Parathyroid adenoma (tissue), 2 donors: ENCODE measurements around the gene ULK4.

Experiments used
- H2AFZ ChIP-seq: fragments of 300-600 bp; sonication (generic); one replicate; pipeline ENCODE4 v1.7.0; 2017; ENCODE audit warnings: antibody characterized with exemption, mild to moderate bottlenecking
- H3K27ac ChIP-seq: fragments of 300-600 bp; sonication (generic); one replicate; pipeline ENCODE4 v1.7.0; 2017
- H3K27me3 ChIP-seq: fragments of 300-600 bp; sonication (generic); one replicate; pipeline ENCODE4 v1.7.0; 2017; ENCODE audit warnings: low read length; ENCODE audit not compliant: control insufficient read depth, insufficient read depth
- H3K36me3 ChIP-seq: fragments of 300-600 bp; sonication (generic); one replicate; pipeline ENCODE4 v1.7.0; 2017; ENCODE audit warnings: low read length; ENCODE audit not compliant: control insufficient read depth, insufficient read depth
- H3K4me1 ChIP-seq: fragments of 300-600 bp; sonication (generic); one replicate; pipeline ENCODE4 v1.7.0; 2017; ENCODE audit warnings: control low read depth
- H3K4me2 ChIP-seq: fragments of 300-600 bp; sonication (generic); one replicate; pipeline ENCODE4 v1.7.0; 2017; ENCODE audit warnings: low read length
- H3K4me3 ChIP-seq: fragments of 300-600 bp; sonication (generic); one replicate; pipeline ENCODE4 v1.7.0; 2017; ENCODE audit warnings: low read depth, low read length
- H3K79me2 ChIP-seq: fragments of 300-600 bp; sonication (generic); one replicate; pipeline ENCODE4 v1.7.0; 2017; ENCODE audit warnings: control low read depth
- H3K9ac ChIP-seq: fragments of 300-600 bp; sonication (generic); one replicate; pipeline ENCODE4 v1.7.0; 2017; ENCODE audit warnings: mild to moderate bottlenecking
- H3K9me3 ChIP-seq: fragments of 300-600 bp; sonication (generic); one replicate; pipeline ENCODE4 v1.7.0; 2017; ENCODE audit warnings: low read length; ENCODE audit not compliant: control insufficient read depth
- TF ChIP-seq, protein P1 (sequence below): fragments of 300-600 bp; sonication (generic); IDR thresholded peaks from one replicate; pipeline ENCODE4 v1.7.0; 2017; ENCODE audit warnings: antibody characterized with exemption, mild to moderate bottlenecking
- donor health status: primary hyperparathyroidism.

Gene ULK4

DNA sequence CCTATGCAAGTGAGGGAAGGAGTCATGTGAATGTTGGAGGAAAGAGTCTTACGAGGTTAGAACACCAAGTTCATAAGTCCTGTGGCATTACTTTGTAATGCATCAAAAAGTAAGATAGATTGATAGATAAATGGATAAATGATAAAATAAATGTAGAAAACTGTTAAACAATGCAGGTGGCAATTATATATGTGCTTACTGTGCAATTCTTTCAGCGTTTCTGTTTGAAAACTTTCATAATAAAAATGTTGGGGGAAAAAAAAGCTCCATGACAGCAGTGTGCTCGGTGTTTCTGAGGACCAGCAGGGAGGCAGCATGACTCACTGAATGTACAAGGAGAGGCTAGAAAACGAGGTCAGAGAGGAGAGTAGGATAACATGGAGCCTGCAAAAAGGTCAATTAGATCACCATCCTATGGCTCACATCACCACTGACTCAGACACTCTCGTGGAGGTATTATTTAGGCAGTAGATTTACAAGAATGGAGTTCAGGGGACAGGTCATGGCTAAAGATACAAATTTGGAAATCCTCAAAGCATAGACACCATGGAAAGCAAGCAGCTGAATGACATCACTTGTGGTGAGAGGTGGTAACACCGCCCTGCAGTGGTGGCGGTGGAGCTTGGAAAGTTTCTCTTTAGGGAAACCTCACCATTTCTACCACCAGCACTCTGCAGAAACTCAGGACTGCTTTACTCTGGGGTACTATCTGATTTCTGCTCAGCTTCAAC is 542.8 kb downstream of the ULK4 start:
- no peak overlapping the region for H3K4me2 ChIP-seq
- H3K27ac ChIP-seq, result no peak overlapping the region
- H3K9me3 ChIP-seq, result no peaks in the 10 kb centered on the region
- no peak overlapping the region for H2AFZ ChIP-seq
- no peak overlapping the region for H3K4me3 ChIP-seq
- no peaks in the 10 kb centered on the region for H3K36me3 ChIP-seq
- TF ChIP-seq, protein P1, sequence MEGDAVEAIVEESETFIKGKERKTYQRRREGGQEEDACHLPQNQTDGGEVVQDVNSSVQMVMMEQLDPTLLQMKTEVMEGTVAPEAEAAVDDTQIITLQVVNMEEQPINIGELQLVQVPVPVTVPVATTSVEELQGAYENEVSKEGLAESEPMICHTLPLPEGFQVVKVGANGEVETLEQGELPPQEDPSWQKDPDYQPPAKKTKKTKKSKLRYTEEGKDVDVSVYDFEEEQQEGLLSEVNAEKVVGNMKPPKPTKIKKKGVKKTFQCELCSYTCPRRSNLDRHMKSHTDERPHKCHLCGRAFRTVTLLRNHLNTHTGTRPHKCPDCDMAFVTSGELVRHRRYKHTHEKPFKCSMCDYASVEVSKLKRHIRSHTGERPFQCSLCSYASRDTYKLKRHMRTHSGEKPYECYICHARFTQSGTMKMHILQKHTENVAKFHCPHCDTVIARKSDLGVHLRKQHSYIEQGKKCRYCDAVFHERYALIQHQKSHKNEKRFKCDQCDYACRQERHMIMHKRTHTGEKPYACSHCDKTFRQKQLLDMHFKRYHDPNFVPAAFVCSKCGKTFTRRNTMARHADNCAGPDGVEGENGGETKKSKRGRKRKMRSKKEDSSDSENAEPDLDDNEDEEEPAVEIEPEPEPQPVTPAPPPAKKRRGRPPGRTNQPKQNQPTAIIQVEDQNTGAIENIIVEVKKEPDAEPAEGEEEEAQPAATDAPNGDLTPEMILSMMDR, result no peak
- peaks cover 8% of the 10 kb centered on the region for H3K4me1 ChIP-seq
- no peak overlapping the region for H3K9ac ChIP-seq
- no peaks in the 10 kb centered on the region for H3K27me3 ChIP-seq
- no peaks in the 10 kb centered on the region for H3K79me2 ChIP-seq

DNA sequence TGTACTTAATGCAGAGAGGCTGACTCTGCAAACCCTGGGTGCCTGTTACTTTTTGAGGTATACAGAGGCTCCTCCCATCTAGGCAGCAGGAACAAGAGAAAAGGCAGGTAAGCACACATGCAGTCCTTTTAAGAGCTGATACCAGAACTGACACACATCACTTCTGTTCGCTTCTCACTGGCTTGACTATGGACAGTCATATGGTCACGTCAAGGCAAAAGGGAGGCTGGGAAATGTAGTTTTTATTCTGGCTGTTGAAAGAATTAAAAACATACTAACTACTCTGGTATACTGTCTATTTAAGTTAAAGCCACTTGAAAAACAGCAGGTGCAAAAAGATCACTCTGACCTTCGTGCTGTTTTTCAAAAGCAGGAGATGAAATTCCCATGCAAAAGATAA is 544.3 kb downstream of the ULK4 start:
- Histone ChIP-seq H2AFZ (no peak overlapping the region), H3K9me3 (no peaks in the 10 kb centered on the region), H3K4me2 (no peak overlapping the region), H3K27ac (no peak overlapping the region), H3K36me3 (no peaks in the 10 kb centered on the region), H3K9ac (no peak overlapping the region), H3K4me3 (no peak overlapping the region), H3K79me2 (no peaks in the 10 kb centered on the region), H3K4me1 (peaks cover 8% of the 10 kb centered on the region), H3K27me3 (no peaks in the 10 kb centered on the region)
- TF ChIP-seq, protein P1, result no peak

DNA sequence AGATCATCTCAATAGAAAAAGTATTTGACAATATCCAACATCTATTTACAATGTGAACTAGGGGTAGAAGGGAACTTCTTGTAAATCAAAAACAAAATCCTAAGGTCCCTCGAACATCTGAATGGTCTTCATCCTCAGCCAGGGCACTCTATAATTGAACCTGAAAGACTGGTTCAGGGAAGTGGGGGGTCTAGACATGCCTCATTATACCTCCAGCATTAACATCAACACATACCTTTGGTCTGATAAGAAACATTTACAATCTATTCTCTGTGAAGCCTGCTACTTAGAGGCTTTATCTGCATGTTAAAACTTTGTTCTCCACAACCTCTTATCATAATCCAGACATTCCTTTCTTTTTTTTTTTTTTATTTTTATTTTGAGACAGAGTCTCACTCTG is 550.8 kb downstream of the ULK4 start:
- H3K9ac ChIP-seq, result no peak overlapping the region
- no peaks in the 10 kb centered on the region for H3K36me3 ChIP-seq
- H3K4me1 ChIP-seq, result no peaks in the 10 kb centered on the region
- H3K4me2 ChIP-seq, result no peak overlapping the region
- no peaks in the 10 kb centered on the region for H3K27me3 ChIP-seq
- no peak overlapping the region for H2AFZ ChIP-seq
- no peaks in the 10 kb centered on the region for H3K9me3 ChIP-seq
- H3K4me3 ChIP-seq, result no peak overlapping the region
- H3K79me2 ChIP-seq, result peaks cover 2% of the 10 kb centered on the region
- TF ChIP-seq, protein P1, result no peak
- no peak overlapping the region for H3K27ac ChIP-seq

DNA sequence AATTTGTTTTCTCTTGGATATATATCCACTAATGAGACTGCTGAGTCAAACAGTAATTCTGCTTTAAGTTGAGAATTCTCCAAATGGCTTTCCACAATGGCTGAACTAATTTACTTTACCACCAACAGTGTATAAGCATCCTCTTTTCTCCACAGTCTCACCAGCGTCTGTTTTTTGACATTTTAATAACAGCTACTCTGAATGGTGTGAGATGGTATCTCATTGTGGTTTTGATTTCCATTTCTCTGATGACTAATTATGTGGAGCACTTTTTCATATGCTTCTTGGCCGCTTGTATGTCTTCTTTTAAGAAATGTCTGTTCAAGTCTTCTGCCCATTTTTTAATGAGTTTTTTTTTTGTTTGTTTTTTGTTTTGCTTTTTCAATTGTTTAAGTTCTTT is 556.4 kb downstream of the ULK4 start:
- H3K36me3 ChIP-seq, result no peaks in the 10 kb centered on the region
- peaks cover 2% of the 10 kb centered on the region for H3K79me2 ChIP-seq
- no peaks in the 10 kb centered on the region for H3K4me1 ChIP-seq
- no peaks in the 10 kb centered on the region for H3K9me3 ChIP-seq
- no peak overlapping the region for H3K4me2 ChIP-seq
- no peak overlapping the region for H3K4me3 ChIP-seq
- no peak overlapping the region for H2AFZ ChIP-seq
- TF ChIP-seq, protein P1, result no peak
- no peak overlapping the region for H3K9ac ChIP-seq
- no peak overlapping the region for H3K27ac ChIP-seq
- H3K27me3 ChIP-seq, result no peaks in the 10 kb centered on the region

DNA sequence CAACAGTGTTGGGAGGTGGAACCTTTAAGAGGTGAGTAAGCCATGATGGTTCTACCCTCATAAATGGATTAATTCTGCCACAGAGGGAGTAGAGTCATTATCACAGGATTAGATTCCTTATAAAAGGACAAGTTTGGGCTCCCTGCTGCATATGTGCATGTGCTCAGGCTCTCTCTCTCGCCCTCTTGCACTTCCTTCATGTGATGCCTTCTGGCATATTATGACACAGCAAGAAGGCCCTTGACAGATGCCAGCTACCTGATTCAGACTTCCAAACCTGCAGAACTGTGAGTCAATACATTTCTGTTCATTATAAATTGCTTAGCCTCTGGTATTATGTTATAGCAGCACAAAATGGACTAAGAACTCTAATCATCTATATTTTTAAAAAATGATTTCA is 557.3 kb downstream of the ULK4 start:
- Histone ChIP-seq H3K36me3 (no peaks in the 10 kb centered on the region), H3K27me3 (no peaks in the 10 kb centered on the region), H3K27ac (no peak overlapping the region), H3K4me2 (no peak overlapping the region), H3K4me3 (no peak overlapping the region), H3K79me2 (peaks cover 2% of the 10 kb centered on the region), H3K4me1 (no peaks in the 10 kb centered on the region), H3K9me3 (no peaks in the 10 kb centered on the region), H2AFZ (no peak overlapping the region), H3K9ac (no peak overlapping the region)
- TF ChIP-seq, protein P1, result no peak
